ENCODE data around the gene TCERG1L.

The TCERG1L gene

DNA sequence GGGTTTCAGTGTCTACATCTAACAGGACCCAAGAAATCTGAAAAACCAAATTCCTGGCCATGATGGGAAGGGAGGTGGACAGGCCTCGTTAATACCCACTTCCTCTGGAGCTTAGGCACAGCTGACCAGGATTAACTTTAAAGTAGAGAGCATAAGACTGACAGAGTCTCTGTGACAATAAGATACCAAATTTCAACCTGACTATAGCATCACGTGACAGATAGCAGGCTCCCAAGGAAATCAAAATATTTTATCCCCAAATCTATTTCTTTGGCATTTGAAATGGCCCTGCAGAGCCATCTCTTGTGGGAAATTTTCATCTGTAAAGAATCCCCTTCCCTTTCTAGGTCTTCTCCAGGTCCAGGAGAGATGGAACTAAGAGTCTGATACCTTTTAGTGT, 258.3 kb downstream of the TCERG1L start:
- DNase-seq: no peak

DNA sequence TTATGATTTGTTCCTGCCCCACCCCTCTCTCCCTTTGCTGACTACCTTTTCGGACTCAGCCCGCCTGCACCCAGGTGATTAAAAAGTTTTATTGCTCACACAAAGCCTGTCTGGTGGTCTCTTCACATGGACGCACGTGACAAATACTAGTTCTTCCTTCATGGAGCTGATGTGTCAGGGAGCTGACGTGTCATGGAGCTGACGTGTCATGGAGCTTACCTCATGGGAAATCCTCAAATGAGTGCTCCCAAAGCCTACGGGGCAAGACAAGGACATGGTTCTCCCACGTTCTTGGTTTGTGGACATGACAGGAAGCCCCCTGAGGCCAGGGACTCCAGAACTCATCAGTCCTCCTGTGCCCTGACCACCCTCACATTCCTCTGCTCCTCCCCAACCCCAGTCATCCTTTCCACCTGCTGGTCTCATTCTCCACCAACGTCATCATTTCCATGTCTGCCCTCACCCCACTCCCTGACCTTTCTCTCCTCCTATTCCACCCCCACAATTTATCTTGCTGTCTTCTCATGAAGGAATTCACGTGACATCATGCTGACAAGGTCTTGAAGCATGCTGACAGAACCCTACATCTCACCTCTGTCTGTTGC, 261.3 kb downstream of the TCERG1L start:
- no peak for DNase-seq

DNA sequence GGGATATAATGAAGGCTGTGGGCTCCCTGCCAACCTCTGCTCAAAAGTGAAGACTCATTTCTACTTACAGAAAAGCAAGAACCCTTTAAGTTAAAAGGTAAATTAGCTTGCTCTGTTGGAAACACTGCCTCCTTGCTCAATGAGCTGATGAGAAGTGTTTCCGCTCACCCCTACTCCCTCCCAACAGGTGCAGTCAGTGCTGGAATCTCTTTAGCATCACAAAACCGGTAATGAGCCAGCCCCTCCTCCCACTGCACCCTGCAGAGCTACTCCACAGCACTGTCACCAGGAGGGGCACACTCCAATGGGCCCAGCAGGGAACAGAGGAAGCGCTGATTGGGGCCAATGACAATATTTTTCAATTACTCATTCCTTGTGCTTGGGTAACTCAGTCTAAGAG, 262.5 kb downstream of the TCERG1L start:
- no peak for DNase-seq

DNA sequence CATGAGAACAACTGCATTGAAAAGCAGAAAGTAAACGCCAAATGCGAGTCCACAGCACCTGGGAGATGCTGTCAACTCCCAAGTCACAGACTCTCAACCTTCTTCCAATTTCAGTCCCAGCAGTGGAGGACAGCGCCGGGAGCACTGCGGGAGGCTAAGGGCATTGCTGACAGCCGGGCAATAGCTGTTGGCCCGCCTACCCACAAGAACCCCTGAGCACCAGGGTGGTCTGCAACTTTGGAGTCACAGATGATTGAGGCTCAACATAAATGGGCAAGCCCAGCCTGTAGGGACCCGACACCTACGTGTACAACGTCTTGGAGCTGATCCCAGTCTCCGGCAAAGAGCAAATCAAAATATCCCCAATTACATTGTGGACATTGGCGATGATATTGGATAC, 262.9 kb downstream of the TCERG1L start:
- DNase-seq: no peak

DNA sequence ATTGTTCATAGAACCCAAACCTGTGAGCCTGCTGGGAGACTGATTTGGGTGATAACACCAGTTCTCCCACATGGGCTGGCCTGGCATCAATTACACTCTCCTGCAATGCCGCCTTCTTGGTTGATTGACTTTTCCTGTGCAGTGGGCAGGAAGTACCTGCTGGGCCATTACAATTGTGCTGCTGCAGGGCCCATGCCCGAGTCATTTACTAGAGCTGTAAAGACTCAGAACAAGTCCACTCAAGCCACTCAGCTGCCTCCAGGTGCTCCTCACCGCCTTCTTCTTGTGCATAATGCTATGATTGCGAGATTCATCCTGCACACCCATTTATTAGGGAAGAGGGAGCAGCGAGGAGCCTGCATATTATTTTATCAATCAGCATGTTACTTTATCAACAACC, 264.0 kb downstream of the TCERG1L start:
- DNase-seq: no peak

DNA sequence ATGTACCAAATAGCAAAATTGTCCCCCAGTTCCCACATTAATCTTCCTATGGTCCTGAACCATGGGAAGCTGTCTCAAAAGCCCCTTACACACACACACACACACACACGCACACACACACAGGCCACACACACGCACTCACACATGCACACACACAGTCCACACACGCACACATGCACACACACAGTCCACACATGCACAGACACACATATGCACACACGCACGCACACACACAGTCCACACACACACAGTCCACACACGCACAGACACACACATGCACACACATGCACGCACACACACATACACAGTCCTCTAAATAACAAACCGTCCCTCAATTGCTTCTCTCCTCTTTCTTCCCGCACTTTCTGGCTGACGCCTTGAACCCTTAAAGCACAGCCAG, 265.3 kb downstream of the TCERG1L start:
- DNase-seq: no peak

DNA sequence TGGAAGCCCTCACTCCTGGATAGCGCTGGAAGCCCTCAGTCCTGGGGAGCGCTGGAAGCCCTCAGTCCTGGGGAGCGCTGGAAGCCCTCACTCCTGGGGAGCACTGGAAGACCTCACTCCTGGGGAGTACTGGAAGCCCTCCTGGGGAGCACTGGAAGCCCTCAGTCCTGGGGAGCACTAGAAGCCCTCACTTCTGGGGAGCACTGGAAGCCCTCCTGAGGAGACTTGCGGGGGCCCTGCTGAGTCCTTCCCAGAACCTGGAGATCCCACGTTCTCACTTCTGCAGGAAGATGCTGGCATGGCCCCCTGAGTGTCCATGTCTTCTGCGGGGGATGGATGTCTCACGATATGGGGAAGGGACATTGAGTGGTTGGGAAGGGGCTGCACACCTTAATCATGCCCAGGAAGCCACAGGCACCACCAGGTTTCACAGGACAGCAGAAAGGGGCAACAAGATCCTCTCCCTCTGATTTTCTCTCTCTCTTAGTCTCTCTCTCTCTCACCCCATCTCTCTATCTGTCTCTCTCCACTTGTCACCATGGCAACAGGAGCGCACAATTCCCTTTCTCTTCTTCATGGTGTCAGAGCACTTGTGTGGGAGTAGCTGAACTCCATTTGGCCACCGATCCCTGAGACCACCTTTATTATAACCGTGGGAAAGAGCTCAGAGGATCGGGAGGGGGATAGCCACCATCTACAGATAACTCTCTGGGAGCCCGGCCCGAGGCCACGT, 267.0 kb downstream of the TCERG1L start:
- no peak for DNase-seq

DNA sequence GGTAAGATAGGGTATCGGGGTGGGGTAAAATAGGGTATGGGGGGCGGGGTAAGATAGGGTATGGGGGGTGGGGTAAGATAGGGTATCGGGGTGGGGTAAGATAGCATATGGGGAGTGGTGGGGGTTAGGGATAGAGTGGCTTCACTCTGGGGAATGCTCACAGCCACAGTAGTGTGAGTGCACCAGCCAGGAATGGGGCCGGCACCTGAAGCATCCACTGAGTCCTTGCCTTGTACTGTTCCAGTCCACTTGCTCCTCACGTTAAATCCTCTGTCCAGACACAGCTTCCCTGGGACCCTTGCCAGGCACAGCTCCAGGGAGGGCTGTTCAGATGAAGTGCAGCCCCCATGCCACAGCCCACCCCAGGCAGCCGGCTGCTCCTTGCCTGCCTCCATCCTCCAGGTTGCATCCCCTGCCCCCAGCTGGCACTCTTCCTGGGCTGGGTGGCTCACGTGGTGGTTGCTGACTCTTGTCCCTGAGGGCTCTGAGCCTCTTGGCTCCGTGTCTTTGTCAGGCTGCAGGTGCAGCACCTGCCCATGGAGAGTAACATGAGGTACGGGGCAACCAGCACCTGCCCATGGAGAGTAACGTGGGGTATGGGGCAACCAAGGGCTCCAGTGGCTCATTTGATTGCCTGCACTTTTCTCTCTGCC, 268.4 kb downstream of the TCERG1L start:
- DNase-seq: no peak

Data from DMS 273 treated with DMSO at 0.1 percent for 48 hours (cell line).